NCI-H2227 (cell line): ENCODE data around the gene ZNF608.

Source experiments
- DNase-seq: peaks from one replicate; lab custom pipeline; 2025; ENCODE audit not compliant: unreplicated experiment; lab: John Stamatoyannopoulos, UW

The ZNF608 gene

DNA sequence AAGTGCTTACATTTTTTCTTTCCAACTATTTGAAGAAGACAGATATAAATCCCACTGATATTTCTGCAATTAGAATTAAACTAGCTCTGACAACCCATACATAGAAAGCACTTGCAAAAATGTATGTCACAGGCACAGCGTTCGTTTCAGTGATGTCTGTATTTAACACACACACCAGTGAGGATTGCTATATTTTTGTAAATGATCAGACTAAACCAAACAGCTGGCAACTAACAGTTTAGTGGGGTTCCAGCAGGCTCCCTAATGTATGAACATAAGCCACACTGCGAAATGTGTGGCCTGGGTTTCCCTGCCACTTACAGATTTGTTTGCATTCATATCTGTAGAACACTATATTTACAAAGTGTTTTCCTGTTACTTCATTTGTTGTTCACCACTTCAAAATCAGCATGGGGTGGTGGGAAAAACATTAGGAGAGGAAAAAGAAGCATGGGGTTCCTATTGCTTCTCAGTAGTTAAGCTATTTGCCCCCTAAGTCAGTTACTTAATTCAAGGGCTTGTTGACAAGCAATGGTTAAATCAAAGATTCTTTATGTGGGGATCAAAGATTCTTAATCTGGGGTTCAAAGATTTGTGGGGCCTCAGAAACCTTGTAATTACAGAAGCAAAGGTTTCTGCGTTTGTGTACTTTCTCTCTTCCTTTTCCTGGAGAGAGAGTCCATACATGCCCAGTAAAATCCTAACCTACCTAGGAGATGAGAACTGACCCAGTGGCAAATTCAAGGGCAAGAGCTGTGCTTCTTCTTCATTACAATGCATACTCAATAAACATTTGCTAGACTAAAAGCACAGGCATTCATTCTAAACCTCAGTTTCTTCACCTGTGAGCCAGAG is 27.1 kb downstream of the ZNF608 start:
- DNase-seq, result no peak

DNA sequence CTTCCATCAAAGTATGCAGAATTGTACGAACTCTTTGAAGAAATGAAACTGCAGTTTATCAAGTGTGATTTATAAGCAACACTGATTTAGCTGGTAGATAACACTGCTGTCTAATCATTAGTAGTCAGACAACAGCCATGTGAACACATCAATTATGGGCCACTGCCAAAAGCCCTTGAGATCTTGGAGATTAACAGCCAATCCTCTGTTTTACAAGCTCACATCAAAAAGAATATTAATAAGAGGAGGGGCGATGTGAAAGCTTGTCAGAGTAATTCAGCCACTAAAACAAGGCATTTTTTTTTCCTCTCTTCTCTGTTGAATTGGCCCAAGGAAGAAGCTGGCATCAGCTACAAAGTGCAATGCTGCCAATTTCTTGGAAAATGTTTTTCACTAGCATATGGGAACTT is 28.1 kb downstream of the ZNF608 start:
- DNase-seq, result no peak

DNA sequence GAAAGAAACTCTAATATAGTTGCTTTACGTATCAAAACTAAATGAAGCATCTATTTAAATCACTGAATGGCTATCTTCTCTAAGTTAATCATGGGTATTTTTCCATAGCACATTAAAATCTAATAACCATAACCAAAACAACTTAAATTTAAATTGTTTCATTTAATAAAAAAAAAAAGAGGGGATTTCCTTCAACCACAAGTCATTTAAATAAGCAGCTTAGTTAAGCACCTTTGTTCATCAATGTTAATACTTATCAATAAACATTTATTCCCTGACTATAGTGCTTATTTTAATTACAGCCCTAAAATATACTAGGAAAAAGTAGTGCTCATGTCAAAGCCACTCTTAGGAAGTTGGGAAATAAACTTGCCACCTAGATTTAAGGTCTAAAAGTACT is 30.3 kb downstream of the ZNF608 start:
- no peak for DNase-seq

DNA sequence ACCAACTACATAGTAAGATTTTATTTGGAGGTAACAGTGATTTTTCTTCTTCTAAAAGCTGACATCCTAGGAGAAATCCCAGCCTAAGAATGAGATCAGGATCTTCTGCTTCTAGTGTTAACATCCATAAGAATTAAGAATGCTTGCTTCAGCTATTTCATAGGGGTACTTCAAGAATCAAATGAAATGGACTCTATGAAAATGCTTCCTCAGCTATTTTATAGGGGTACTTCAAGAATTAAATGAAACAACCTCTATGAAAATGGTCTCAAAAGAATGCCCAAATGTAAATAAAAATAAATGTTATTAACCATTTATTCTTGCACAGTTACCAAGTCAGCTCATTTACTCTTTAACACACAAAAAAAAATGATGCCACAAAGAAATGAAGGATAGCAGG is 31.5 kb downstream of the ZNF608 start:
- DNase-seq, result no peak

DNA sequence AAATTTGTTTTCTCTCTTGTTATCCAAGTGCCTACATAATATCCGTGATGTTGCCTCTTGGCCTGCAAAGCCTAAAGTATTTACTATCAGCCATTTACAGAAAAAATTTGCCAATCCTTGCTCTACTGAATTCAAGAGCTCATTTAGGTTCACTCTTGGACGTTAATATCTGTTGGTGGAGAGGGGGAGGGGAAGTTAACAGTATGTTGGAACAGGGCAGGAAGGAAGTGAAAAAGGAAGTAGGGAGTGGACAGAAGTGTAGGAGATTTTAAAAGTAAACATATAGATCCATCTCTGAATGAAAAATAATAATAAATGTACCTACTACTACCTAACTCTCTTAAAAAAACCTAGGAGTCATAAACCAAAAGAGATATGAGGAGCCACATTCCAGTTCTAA is 32.8 kb downstream of the ZNF608 start:
- no peak for DNase-seq

DNA sequence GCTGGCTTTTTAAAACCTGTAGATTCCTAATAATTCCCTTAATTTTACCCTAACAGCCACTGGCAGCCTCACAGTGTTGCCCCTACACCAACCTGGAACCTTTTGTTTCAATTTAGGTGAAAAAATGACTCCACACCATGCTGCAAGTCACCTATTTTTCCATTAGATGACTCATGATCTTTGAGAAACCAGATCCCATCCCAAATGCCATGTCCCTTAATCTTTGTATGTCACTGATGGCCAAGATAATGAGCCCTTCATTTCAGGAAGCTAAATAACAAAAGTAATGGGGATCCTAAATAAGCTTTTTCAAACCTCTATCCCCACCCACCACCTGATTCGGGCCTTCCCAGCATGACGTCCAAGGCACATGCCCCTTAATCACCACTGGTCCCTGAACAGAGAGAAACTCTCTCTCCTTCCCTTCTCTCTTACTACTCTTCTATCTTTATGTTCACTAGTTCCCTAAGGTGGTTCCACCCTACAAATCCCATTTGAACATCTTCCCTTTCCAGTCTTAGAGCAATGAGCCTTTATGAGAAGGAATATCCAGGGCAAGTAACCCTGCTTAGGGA is 33.6 kb downstream of the ZNF608 start:
- DNase-seq, result no peak

DNA sequence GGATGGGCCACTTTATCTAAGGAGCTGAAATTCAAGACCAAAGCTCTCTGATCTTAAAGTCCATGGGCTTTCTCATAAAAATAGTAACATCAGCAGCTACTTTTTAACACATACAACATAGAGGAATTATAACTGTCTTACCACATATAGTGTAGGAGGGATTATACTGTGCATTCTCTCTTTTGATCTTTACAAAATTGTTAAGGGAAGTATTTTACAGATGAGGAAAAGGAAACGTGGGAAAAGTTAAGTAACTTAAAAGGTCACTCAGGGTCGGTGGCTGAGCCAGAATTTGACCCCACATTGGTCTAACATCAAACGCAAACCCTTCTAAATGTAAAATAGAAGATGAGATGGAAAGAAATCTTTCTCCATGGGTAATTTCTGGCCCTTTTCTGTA is 38.4 kb downstream of the ZNF608 start:
- no peak for DNase-seq

DNA sequence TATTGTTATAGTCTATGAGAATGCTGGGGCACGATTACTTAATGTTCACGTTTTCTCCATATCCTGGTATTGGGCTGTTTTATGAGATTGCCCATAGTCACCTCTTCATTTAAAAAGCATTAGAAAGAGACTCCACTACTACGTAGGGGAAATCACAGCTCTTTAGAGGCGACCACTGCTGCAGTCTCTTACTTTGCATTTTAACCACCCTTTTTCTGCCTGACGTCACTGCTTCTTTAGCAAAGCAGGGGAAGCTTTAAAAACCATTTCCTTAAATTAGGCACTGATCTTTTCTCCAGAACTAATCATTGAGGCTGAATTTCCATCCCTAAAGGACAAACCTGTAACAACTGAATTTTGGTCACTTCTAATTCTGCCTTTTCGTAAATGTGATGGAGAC is 38.9 kb downstream of the ZNF608 start:
- DNase-seq, result no peak

DNA sequence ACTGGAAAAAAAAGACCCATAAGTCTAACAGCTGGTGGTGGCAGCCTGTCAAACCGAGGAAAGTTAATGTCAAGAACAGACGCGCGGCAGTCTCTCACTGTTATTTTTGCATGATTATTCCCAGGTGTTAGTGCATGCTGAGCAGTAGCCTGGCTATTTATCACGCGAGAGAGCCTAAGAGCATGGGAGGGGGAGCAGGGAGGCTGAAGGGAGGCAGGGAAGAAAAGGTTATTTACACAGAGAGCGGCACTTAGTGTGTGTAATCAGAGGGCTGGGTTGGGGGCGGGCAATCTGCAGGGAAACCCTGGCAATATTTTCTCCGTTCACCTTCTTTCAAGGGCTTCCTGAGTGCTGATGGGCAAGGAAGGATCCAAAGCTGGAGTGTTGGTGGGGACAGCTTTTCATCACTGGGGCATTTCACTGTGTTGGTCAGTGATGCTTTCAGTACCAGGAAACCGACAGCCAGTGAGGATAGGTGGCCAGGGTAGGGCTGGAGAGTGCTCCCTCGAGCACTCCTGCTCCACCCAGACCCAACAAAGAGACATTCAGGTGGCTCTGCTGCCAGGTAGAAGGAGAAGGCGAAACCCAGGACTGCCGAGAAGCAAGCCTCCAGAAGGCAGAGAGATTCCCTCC is 39.6 kb downstream of the ZNF608 start:
- DNase-seq, result peak; percentile 86

DNA sequence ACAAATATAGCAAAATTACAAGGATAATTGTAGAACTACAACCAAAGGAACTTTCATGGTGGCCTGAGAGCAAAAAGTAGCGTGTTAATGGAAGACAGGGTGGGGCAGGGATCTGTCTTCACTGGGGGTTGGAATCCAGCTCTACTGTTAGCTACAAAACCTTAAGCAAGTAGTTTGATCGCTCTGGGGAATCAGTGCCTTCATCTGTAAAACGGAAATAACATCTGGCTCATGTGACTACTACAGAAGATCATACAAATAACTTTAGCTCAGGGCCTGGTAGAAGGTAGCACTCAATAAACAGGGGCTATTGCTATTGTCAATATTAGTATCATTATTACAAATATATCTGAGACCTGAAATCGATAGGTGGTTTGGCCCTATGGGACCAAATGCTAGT is 40.4 kb downstream of the ZNF608 start:
- no peak for DNase-seq

DNA sequence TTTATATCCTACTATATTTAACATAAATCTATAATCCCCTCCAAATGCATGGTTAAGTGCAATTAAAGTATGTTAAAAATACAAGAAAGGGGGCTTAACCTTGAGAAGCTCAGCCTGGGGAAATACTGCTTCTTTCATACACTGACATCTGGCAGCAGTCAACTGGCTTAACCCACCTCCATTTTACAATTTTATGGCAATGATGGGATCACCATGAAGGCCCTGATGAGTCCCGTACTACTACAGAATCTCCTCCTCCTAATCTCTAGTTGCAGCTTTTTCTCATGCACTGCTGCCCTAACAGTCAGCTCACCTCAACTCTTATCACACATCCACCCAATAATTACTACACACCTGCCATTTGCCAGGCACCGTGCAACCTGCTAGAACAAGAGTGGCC is 40.9 kb downstream of the ZNF608 start:
- no peak for DNase-seq

DNA sequence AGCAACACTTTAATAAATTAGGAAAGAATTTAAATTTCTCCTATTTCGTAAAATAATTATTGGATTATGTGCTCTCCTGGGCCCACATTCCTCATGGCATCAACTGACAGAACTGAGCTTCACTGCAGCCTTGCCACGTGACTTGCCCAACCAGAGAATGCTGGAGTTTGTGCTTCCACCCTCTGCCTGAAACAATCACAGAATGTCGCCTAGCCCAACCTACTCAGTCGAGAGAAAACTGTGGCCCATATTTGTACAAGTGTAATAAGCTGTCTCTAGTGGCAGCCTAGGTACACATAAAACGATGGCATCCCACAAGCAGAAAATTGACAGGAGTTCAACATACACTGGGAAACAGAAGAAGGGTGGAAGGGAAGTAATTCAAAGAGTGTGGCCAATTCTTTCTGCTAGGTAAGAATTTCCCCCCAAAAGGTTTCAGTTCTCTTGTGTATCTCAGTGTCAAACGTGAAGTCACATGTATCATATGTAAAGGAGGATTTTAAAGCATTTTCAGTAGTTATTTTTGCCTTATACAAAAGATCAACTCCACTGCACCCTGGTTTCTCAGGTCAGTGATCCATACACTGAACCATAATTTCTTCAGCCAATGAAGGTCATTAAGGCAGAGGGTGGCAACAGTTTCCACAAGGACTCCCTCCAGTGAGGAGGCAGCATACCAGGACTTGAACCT is 41.7 kb downstream of the ZNF608 start:
- DNase-seq, result no peak

DNA sequence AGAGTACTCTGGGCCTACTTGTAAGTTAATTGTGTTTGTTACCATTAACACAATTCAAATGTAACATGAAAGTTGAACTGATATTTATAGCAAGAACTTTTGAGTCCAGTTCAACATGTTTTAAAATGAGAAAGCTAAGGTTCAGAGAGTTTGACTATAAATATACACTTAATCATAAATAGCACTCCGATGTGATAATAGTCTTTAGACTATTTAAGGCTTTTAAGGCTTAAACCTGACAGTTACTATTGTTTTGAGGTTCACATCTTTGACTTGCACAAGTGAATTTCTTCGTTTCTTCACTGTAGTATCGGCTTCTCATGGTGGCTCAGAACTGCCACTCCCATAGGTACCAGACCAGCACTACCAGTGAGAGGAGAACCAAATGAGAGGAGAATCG is 42.4 kb downstream of the ZNF608 start:
- no peak for DNase-seq

DNA sequence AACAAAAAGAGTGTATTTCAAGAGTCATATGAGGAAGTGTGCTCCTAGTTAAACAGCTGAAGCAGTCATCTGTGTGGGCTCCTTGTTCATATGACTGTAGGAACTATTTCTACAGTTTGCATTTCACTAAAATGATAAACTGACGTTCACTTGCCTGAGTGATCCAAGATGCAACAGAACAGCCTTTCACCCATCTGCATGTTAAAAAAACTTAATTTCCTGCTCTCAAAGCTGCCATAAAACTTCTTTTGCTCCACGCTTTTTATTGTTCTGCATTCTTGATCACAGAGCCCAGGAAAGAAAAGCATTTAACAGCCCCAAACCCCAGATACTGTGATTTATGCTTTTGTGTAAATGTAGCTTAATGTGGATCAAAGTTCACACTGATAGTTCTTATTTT is 43.9 kb downstream of the ZNF608 start:
- no peak for DNase-seq

DNA sequence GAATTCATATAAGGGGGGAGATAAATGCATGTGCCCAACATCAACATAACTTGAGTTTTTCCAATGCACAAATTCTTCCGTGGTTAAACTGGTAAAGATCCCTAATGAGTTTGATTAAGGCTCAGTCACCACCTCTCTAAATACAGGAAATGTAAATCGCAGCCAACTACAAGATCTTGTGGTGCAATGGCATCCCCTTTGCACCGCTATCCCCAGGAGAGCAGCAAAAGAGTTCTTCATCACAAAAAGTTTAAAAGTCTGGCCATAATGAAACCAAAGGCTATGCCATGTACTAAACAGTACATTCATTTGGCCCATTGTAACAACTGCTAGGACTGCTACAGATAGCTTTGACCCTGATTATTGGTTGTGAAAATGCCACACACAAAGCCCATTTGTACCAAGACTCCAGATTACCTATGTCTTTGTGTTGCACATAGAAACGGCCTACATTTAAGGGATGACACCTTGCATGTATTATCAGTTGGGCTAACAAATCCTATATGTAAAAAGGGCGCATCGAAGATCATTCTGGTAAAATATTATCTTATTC is 44.5 kb downstream of the ZNF608 start:
- DNase-seq, result no peak

DNA sequence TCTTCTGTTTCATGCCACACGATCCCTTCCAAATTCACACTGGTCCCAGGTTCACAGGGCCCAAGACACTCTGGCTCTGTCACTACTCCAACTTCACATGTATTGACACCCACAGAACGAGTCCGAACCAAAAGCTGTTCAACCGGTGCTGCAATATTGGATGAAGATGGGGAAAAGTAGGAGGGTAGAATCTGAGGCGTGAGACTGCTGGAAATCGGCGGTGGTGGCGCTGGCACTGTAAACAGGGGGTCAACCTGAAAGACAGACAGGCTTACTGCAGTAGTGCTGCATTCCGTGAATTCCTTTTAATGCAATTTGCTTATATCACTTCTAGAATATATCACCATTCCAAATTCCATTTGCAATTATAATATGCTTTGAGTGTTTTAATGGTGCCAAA is 45.4 kb downstream of the ZNF608 start:
- no peak for DNase-seq

DNA sequence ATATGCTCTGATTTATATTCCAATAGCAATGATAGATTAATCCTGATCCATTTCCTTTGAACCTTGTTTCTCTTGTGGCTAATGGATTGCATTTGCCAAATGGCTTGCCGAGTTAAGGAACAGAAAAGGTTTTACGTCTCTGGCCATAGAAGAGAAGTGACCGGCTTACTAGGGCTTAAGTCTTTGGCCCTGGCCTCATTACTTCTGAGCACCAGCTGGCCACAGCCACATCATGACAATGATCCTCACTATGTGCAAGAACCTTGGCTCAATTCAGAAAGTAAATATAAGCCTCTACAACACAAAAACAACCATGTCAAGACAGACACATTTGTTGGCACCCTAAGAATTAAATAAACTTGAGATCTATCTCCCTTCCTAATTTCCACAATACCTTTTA is 46.1 kb downstream of the ZNF608 start:
- DNase-seq, result no peak

DNA sequence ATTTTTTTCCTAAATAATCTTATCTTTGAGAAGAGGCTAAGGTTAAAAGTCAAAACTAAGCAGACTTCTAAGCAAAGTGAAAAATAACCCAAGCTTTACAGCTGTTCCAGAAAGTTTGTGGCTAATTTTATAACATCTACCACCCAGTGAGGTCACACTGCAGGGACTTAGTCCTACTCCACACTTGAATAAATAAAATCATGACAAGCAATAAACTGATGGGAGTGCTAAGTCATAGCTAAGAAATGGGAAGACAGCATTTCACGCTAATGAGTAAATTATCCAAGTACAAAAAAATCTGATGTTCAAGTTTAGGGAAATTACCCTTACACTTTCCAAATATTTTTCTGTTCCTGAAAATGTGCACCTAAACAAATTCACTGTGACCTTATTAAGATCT is 47.7 kb downstream of the ZNF608 start:
- no peak for DNase-seq

DNA sequence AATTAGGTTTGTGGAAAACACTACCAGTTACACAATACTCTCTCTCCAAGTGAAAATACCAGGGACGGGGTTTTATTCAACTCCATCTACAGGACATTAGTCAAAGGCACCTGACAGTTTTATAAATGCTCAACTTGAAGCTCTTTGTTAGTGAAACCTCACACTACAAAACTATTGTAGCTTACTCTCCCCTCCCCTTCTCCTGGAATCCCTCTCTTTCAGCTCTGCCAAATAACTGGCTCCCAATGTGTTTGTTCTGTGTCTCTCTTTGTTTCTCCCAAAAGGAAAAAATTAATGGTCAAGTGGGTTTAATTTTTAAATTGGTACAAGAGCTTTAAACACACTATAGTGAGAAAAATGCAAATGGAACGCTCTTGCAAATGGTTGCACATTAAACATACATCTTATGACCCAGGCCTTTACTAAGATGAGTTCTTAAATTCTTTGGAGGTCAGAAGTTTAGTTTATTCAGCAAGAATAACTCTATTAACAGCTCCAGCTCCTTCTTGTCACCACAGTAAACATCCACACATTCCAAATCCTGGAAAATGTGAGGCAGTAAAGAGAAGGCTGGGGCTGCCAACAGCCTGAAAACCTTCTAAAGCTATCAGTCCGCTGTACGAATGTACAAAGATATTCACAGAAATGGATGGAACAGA is 48.4 kb downstream of the ZNF608 start:
- no peak for DNase-seq

DNA sequence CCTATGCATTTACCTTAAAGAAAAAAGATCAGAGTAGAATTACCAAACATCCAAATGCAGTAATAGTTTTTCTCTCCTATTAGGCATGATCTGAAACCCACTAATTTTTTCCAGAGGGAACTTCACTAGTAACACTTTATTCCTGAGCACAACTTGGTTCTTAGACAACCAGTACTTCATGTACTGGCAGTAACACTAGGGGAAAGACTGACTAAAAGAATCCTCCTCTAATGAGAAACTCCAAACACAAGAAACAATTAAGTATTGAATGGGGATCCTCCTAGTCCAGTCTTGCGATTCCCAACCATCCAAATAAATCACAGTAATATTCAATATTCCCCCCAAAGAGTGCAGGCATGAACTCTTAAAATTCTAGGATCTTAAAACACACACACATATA is 48.9 kb downstream of the ZNF608 start:
- no peak for DNase-seq

DNA sequence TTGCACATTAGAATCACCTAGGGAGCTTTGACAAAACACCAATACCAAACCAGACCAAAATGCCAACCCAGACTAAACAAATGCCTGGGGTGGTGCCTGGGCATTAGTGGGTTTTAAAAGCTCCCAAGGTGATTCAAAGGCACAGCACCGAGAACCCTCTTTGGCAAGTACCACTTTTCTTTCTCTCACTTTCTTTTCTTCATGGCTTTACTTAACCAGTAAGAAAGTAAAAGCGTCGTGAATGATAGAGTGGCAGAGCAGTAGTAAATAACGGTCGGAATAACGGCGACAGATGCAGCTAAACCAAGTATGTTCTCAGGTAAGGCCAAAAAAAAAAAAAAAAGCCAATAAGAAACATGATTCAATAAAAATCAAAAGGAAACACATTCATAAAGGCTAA is 49.5 kb downstream of the ZNF608 start:
- DNase-seq, result no peak
